Measurements from ENCODE around the gene CCNB3. TPM values are rescaled to one million over a fixed set of nuclear protein-coding genes. Genes with fewer than 3 reads are reported as not detected.

The CCNB3 gene
- total RNA-seq, 2 experiments from 2014 or later = 0.25 to 0.51 TPM

DNA sequence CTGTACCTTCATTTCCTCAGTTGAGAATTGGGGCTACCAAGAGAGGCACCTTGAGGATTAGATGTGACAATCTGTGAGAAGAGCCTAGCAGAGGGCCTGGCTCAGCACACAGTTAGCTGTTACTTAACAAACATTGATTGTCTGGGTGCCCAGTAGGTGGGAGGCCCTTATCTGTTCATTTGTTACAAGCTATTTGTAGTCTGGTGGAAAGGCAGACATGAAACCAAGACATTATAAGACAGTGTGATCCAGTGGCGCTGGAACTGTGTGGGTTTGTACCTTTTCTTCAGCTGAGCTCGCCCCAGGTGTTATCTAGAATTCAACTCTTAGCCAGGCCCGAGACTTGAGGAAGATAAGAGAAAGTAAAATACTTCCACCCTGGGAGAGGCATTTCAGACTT is 20.7 kb upstream of the CCNB3 start:
- POLR2A ChIA-PET = interaction anchor here (0.6 kb wide), 1 partner anchor 84 kb away, joined by 3 read pairs; no protein-coding TSS in a partner anchor
- ATAC-seq (no peak), DNase-seq (no peak)
- no peaks in the 10 kb centered on the region for H3K4me1 Mint-ChIP-seq (ENCODE audit: low read depth)
- no peak overlapping the region for H3K27ac Mint-ChIP-seq
- intact Hi-C loops (cut with micrococcal nuclease) = no loop called here
- TF ChIP-seq, protein P1, sequence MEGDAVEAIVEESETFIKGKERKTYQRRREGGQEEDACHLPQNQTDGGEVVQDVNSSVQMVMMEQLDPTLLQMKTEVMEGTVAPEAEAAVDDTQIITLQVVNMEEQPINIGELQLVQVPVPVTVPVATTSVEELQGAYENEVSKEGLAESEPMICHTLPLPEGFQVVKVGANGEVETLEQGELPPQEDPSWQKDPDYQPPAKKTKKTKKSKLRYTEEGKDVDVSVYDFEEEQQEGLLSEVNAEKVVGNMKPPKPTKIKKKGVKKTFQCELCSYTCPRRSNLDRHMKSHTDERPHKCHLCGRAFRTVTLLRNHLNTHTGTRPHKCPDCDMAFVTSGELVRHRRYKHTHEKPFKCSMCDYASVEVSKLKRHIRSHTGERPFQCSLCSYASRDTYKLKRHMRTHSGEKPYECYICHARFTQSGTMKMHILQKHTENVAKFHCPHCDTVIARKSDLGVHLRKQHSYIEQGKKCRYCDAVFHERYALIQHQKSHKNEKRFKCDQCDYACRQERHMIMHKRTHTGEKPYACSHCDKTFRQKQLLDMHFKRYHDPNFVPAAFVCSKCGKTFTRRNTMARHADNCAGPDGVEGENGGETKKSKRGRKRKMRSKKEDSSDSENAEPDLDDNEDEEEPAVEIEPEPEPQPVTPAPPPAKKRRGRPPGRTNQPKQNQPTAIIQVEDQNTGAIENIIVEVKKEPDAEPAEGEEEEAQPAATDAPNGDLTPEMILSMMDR (IDR thresholded peaks at IDR 0.05) = no peak
- CTCF ChIA-PET = no interaction called here
- H3K9me3 Mint-ChIP-seq = no peaks in the 10 kb centered on the region
- H3K27me3 Mint-ChIP-seq = peaks cover 2% of the 10 kb centered on the region
- H3K36me3 Mint-ChIP-seq (ENCODE audit: low read depth) = no peaks in the 10 kb centered on the region
- H3K4me3 Mint-ChIP-seq = no peak overlapping the region

DNA sequence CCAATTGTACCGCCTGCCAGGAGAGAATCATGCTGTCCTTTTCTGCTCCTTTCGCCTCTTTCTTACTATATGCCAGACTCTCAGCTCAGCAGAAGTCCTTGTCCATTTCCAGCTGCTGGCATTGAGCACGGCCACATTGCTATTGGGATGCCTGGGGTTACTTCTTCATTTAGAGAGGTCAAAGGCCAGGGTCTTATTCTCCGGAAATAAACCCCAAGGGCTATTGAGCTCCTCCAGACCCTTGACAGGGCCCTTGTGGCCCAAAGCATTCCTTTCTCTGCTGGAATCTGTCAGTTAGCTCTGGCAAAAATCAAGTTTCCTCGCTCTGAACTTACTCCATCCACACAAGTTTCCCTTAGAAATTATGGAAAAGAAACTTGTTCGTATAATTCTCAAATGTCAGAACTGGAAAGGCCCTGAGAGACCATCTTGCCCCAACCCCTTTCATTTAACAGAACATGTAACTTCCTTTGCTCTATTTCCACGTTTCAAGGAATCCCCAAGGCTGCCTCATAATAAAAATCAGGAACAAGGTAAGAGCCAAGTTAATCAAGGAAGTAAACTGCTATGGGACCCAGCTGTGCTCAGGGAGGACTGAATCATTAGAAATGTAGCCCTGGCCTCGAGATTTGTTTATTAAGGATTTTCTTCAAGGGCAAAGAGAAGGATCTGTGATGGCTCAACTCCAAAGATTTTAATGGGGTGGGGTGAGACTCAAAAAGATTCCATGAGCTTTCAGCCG is 15.5 kb upstream of the CCNB3 start:
- CTCF ChIA-PET = interaction anchor here (0.6 kb wide), 1 partner anchor 37 kb away, joined by 3 read pairs; no protein-coding TSS in a partner anchor
- Mint-ChIP-seq H3K27me3 (peaks cover 2% of the 10 kb centered on the region), H3K4me3 (no peak overlapping the region), H3K9me3 (no peaks in the 10 kb centered on the region), H3K36me3 (ENCODE audit: low read depth) (no peaks in the 10 kb centered on the region), H3K27ac (no peak overlapping the region), H3K4me1 (ENCODE audit: low read depth) (no peaks in the 10 kb centered on the region)
- intact Hi-C loops (cut with micrococcal nuclease) = no loop called here
- no peak for ATAC-seq
- no peak for DNase-seq
- TF ChIP-seq, protein P1 (IDR thresholded peaks at IDR 0.05) = no peak
- POLR2A ChIA-PET = no interaction called here

DNA sequence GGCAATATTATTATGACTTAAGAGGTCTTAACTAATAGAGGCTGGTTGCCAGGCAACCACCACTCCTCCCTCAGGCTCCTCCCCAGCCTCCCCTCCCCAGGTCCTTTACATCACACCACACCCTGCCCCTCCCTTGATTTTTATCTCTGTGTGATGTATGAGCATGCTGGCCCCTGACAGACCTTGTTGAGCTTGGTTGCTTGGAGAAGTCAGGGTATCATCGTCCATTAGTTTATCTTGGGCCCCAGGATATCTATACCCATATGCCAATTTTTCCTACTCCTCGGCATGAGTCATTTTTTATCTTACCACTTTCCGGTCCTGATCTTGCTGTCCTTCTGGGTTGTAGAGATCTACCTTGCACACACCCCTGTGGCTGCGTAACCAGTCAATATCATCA is 6.2 kb upstream of the CCNB3 start:
- Mint-ChIP-seq H3K27me3 (peaks cover 5% of the 10 kb centered on the region), H3K4me3 (no peak overlapping the region), H3K4me1 (ENCODE audit: low read depth) (no peaks in the 10 kb centered on the region), H3K9me3 (no peaks in the 10 kb centered on the region), H3K27ac (no peak overlapping the region), H3K36me3 (ENCODE audit: low read depth) (no peaks in the 10 kb centered on the region)
- intact Hi-C loops (cut with micrococcal nuclease) = no loop called here
- CTCF ChIA-PET = interaction anchor here (1.5 kb wide), 1 partner anchor 279 kb away, joined by 3 read pairs; no protein-coding TSS in a partner anchor
- DNase-seq = no peak
- TF ChIP-seq, protein P1 (IDR thresholded peaks at IDR 0.05) = no peak
- POLR2A ChIA-PET = no interaction called here
- no peak for ATAC-seq

DNA sequence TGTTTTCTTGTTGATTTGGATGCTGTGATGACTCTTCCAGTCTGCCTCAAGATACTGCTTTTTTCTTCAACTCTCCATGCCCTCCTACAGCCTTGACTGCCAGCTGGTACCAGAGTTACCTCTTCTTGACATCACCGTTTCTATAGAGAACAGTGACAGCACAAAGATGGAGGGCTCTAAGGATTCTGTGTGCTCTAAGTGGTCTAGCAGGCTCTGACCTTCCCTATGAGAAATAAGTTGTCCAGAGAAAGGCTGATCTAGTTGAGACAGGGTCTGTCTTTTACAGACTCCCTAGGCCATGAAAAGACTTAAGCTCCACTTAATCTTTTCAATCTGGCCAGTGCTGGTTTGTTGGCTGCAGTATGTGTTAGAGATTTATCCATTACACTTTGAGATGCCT is 3.7 kb upstream of the CCNB3 start, which contains the start of gene AKAP4:
Gene AKAP4 (minus strand): TSS at position 101 of the 400 bp plus-strand sequence. CDS start 118 bp downstream, outside the sequence.
- Mint-ChIP-seq H3K4me1 (ENCODE audit: low read depth) (peaks cover 7% of the 10 kb centered on the region), H3K4me3 (no peak within 1 kb of the TSS), H3K9me3 (no peaks in the 10 kb centered on the region), H3K27ac (no peak within 1 kb of the TSS), H3K27me3 (peaks cover 5% of the 10 kb centered on the region), H3K36me3 (ENCODE audit: low read depth) (no peaks in the 10 kb centered on the region)
- ATAC-seq (no peak), DNase-seq (no peak)
- TF ChIP-seq, protein P1 (IDR thresholded peaks at IDR 0.05) = no peak
- ChIA-PET POLR2A (no interaction called here), CTCF (interaction anchor here (0.8 kb wide), 1 partner anchor 16 kb away, joined by 3 read pairs; no protein-coding TSS in a partner anchor)
- intact Hi-C loops (cut with micrococcal nuclease) = no loop called here

DNA sequence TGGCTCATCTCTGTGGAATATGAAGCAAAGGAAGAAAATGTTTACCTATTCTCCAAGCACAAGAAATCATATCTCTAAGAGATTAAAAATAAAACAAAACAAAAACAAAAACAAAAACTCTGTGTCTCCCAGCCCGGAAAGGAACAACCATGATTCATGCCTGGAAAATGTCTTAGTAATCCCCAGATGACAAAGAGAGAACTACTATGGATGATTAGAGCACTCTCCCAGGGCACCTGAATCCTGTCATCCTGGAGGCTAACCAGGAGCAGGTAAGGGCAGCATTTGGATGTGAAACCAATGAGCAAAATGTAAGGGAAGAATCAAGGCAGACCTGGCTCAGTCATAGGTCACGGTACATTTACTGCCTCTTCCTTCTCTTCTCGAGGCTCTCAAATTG is 2.0 kb upstream of the CCNB3 start:
- ChIA-PET CTCF (interaction anchor here (1.2 kb wide), 1 partner anchor 287 kb away, joined by 3 read pairs; no protein-coding TSS in a partner anchor), POLR2A (interaction anchor here (0.6 kb wide), 1 partner anchor 1483 kb away, joined by 3 read pairs; no protein-coding TSS in a partner anchor)
- H3K27ac Mint-ChIP-seq = no peak overlapping the region
- H3K27me3 Mint-ChIP-seq = peaks cover 2% of the 10 kb centered on the region
- intact Hi-C loops (cut with micrococcal nuclease) = no loop called here
- peaks cover 7% of the 10 kb centered on the region for H3K4me1 Mint-ChIP-seq (ENCODE audit: low read depth)
- TF ChIP-seq, protein P1 (IDR thresholded peaks at IDR 0.05) = no peak
- no peak overlapping the region for H3K4me3 Mint-ChIP-seq
- DNase-seq = no peak
- no peak for ATAC-seq
- H3K9me3 Mint-ChIP-seq = no peaks in the 10 kb centered on the region
- H3K36me3 Mint-ChIP-seq (ENCODE audit: low read depth) = no peaks in the 10 kb centered on the region

All from activated CD8-positive, alpha-beta T cell treated with anti-CD3 and anti-CD28 coated beads for 36 hours (primary cell).